ENCODE measurements around the gene IFNL3.
A peak's percentile ranks its signal among the peaks of the same experiment; 100 is the strongest.
"Not testable (repeated sequence)": the region's sequence is repeated elsewhere in the genome, so short reads cannot be mapped to it uniquely, and the experiment has no call there.

IFNL3 gene

DNA sequence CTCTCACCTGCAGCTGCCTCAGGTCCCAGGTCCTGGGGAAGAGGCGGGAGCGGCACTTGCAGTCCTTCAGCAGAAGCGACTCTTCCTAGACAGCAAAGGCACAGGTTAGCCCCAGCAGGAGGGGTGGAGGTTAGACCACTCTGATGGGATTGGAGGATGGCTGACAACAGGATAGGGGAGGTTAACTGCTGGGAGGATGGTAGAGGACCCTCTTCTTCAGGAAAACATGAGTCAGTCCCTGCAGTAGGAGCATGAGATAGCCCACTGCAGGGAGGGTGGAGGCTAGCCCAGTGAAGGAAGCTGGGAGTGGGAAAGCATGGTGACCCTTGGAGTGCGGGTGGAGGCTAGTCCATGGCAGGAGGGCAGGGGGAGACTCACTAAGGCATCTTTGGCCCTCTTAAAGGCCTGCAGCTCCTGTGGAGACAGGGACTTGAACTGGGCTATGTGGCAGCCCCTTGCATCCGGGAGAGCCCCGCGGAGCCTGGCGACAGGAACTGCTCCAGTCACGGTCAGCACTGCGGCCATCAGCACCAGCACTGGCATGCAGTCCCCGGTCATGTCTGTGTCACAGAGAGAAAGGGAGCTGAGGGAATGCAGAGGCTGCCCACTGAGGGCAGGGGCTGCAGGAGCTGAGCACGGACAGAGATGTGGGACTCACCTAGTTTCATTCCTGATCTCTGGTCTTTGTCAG is at the start of gene IFNL3:
Gene IFNL3 (minus strand): TSS at position 597 of the 691 bp plus-strand sequence. CDS start 39 bp downstream, at position 558.
- not testable (repeated sequence) for DNase-seq

DNA sequence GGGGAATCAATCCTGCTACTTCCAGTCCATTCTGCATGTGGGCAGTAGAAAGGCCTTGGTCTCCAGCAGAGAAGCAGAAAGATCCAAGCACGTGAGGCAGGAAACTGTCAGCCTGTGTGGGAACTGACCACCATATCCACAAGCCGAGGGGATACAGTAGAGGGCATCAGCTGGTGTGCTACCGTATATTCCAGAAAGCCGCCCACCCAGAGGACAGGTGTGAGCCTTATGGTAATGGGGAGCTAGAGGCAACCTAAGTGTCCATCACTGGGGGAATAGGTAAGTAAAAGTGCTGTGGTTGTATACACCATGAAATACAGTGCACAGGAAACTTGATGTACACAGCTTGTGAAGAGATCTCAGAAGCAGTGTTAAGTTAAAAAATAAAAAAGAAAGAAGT is 48.6 kb upstream of the IFNL3 start:
- DNase-seq: no peak

DNA sequence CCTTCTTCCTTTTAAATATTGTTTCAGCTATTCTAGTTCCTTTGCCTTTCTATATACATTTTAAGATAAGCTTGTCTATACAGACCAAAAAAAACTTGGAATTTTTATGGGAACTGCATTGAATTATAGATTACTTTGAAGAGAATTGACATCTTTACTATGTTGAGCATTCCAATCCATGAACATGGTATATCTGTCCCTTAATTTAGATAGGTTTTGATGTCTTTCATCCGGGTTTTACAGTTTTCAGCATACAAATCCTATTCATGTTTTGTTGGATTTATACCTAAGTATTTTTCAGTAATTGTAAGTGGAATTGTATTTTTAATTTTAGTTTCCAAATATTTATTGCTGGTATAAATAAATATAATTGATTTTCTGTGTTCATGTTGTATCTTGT is 39.2 kb upstream of the IFNL3 start:
- no peak for DNase-seq

GRCh38 chr19:39282021-39282420 is 37.2 kb upstream of the IFNL3 start:
- DNase-seq: no peak

DNA sequence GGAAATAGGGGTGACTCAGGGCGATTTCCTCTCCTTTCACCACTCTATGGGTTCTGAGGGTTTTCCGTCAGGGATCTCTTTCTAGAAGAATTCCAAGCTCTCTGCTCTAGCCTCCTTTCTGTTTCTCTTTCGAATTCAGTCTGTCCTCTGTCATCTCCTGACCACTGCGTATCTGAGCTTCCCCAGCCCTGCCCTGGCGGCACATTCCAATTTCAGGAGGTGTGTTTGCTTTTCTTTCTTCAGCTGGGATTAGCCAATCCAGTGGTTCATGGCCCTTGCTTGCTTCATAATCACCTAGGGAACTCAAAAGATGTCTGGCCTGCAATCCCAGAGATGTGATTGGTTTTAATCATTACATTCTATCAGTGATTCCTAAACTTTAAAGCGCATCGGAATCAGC is 32.8 kb upstream of the IFNL3 start:
- DNase-seq: no peak

DNA sequence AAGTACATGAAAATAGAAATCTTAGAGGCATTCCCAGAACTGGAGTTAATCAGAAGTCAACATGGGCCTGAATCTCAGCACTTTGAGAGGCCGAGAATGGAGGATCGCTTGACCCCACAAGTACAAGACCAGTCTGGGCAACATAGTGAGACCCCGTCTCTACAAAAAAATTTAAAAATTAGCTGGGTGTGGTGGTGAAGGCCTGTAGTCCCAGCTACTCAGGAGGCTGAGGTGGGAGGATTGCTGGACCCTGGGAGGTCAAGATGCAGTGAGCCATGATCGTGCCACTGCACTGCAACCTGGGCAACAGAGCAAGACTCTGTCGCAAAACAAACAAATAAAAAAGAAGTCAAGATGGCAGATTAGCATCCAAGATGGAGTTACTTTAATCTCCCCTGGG is 31.9 kb upstream of the IFNL3 start:
- DNase-seq: no peak

DNA sequence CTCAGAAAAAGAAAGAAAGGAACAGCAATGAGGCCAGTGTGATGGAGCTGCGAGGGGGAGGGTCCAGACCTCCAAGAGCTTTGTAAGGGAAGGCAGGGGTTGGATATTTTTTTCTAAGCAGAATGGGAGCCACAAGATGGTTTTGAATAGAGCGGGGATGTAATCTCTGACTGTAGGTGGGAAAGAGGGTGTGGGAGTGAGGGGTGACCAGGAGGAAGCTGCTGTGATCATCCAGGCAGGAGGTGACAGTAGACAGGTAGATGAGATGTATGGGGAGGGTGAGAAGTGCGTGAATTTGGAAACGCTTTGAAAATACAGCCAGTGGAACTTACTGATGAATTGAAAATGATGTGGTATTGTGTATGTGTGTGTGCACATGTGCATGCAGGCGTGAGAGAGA is 30.8 kb upstream of the IFNL3 start:
- no peak for DNase-seq

- not testable (repeated sequence) for DNase-seq
Observed at GRCh38 chr19:39273859-39274258, 29.1 kb upstream of the IFNL3 start.

GRCh38 chr19:39270036-39270871 is 25.4 kb upstream of the IFNL3 start:
- no peak for DNase-seq

DNA sequence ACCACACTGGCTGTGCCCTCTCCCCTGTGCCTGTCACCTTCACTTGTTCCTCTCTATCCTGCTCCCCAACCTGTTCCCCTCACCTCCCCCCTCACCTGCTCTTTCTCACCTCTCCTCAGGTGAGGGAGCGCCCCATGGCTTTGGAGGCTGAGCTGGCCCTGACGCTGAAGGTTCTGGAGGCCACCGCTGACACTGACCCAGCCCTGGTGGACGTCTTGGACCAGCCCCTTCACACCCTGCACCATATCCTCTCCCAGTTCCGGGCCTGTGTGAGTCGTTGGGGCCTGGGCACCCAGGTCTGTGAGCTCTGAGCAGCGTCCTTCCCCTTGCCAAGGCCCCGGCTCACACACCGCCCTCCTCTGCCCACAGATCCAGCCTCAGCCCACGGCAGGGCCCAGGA is 24.6 kb upstream of the IFNL3 start:
- not testable (repeated sequence) for DNase-seq

- DNase-seq: not testable (repeated sequence)
Observed at GRCh38 chr19:39268531-39269223, 23.9 kb upstream of the IFNL3 start.

GRCh38 chr19:39268085-39268484 is 23.3 kb upstream of the IFNL3 start, which contains the start of gene IFNL2:
Gene IFNL2 (plus strand): TSS chr19:39268396. CDS start chr19:39268569, 173 bp downstream.
- DNase-seq: not testable (repeated sequence)

DNA sequence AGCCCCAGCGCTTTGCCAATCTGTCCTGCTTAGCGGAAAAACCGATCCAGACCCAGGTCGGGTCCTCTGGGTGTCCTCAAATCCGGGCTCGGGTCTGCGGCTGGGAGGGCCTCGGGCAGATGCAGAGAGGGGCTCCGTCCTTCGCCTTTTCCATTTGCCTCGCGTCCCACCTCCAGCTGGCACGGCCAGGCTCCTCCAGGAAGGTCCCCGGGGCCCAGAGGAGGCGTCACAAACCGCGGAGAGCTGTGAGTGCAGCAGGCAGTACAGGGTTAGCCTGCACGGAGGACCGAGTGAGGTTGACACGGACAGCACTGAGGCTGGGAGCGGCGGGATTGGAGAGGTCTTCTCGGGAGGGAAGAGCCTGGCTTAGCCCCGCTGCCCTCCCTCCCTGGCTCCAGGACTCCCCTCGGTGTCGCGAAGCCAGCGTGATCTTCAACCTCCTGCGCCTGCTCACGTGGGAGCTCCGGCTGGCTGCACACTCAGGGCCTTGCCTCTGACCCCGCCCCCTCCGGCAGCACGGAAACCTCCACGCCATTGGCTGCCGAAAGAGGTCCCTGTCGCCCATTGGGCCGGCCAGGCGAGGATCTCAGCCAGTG is 20.6 kb upstream of the IFNL3 start:
- DNase-seq: peak; percentile 37

- DNase-seq: no peak
Observed at GRCh38 chr19:39264306-39265290, 19.8 kb upstream of the IFNL3 start.

DNA sequence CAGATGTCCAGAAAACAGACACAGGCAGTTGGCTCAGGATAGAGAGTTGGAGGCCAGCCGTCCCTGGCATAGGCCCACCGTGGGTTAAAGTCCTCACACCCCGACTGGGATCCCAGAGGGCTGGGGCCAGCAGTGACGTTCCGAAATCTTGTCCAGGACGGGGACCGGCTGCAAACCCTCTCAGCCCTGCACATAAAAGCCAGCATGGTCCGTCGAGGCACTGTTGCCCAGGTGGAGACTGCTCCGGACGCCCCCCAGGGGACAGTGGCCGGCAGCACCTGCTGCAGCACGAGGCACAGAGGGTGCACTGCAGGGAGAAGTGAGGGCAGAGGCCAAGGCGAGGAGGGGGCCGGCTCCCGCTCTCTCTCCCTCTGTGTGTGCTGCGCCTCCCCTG is 19.1 kb upstream of the IFNL3 start:
- no peak for DNase-seq

DNA sequence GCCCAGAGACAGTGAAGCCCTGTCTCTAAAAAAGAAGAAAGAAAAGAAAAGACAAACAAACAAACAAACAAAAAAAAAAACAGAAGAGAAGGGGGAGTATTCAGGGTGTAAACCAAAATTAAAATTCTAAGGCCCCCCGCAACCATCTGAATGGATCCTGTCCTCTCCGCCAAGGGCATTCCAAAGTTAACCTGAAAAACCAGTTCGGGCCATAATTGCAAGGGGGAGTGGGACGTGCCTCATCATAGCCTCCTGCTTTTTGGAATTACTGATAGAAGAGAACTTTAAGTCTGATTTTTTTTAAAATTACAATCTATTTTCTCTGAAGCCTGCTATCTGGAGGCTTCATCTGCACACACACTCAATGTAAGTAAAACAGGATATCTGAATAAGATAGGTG is 17.7 kb upstream of the IFNL3 start:
- DNase-seq: no peak

DNA sequence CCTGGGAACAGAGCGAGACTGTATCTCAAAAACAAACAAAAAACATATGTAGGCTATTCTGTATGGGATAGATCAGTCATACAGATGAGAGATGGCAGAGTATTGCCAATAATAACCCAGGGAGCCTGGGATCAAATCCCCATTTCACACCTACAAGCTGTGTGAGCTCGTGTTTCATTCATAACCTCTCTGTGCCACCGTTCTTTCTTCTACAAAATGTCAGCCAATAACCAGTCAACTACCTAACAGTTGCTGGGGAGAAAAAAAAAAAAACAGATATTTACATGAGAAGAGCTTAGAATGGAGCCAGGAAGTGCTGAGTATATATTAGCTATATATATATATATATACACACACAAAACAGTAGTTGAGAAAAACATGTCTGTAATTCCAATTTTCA is 16.9 kb upstream of the IFNL3 start:
- no peak for DNase-seq

GRCh38 chr19:39257227-39257626 is 12.4 kb upstream of the IFNL3 start:
- no peak for DNase-seq

GRCh38 chr19:39254531-39255345 is 9.9 kb upstream of the IFNL3 start:
- DNase-seq: no peak

DNA sequence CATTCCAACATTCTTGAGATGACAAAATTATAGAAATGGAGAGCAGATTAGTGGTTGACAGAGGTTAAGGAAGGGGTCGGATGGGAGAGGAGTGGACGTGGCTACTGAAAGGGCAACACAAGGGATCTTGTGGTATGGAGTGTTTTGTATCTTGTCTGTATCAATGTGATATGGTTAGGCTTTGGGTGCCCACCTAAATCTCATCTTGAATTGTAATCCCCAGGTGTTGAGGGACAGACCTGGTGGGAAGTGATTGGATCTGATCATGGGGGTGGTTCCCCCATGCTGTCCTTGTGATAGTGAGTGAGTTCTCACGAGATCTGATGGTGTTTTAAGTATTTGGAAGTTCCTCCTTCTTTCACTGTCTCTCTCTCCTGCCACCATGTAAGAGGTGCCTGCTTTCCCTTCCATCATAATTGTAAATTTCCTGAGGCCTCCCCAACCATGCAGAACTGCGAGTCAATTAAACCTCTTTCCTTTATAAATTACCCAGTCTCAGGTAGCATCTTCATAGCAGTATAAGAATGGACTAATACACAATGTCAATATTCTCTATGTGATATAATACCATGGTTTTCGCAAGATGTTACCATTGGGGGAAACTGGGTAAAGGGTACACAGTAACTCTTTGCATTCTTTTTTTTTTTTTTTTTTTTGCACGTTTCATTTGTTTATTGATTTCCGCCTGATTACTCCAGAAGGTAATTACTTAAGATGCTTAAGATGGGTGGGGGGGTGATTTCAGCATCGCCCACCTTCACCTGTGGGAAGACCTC is 8.8 kb upstream of the IFNL3 start:
- DNase-seq: no peak

All from NCI-H146 (cell line).